DOHH2 (cell line): ENCODE results near the gene FRMD8.

Experiments
- CTCF ChIP-seq: fragments of 200-600 bp; sonication (generic); IDR thresholded peaks from one replicate; pipeline ENCODE4 v1.5.1; 2014; ENCODE audit warnings: antibody characterized with exemption, mild to moderate bottlenecking, low read depth, low read length; ENCODE audit not compliant: poor library complexity, severe bottlenecking
- EZH2phosphoT487 ChIP-seq: fragments of 200-600 bp; sonication (generic); IDR thresholded peaks from 2 replicates; pipeline ENCODE4 v1.6.1; 2017; ENCODE audit warnings: borderline replicate concordance, mild to moderate bottlenecking, antibody characterized with exemption, low read length, moderate library complexity, mixed read lengths

- TF ChIP-seq CTCF, result no peak
- no peak for TF ChIP-seq EZH2phosphoT487
These were observed 38.9 kb downstream of the FRMD8 start for GRCh38 chr11:65425105-65425970.
